Ishikawa (cell line): ENCODE measurements around the gene PPT1.

Source experiments
- CEBPB ChIP-seq: IDR thresholded peaks from 2 replicates; pipeline ENCODE4 v1.6.1; 2012
- CREB1 ChIP-seq: IDR thresholded peaks from 2 replicates; pipeline ENCODE4 v1.6.1; 2012; ENCODE audit warnings: low read depth
- EGR1 ChIP-seq: IDR thresholded peaks from 2 replicates; pipeline ENCODE4 v1.6.1; 2012
- EP300 ChIP-seq: IDR thresholded peaks from 2 replicates; pipeline ENCODE4 v1.6.1; 2012; ENCODE audit warnings: borderline replicate concordance
- FOXM1 ChIP-seq: IDR thresholded peaks from 2 replicates; pipeline ENCODE4 v1.6.1; 2012; ENCODE audit warnings: low read depth, borderline replicate concordance
- NFIC ChIP-seq: IDR thresholded peaks from 2 replicates; pipeline ENCODE4 v1.6.1; 2012
- RAD21 ChIP-seq: IDR thresholded peaks from 2 replicates; pipeline ENCODE4 v1.6.1; 2012; ENCODE audit warnings: low read depth
- TAF1 ChIP-seq: IDR thresholded peaks from 2 replicates; pipeline ENCODE4 v1.6.1; 2012; ENCODE audit warnings: low read depth, mild to moderate bottlenecking
- TEAD4 ChIP-seq: IDR thresholded peaks from 2 replicates; pipeline ENCODE4 v1.6.1; 2012
- YY1 ChIP-seq: IDR thresholded peaks from 2 replicates; pipeline ENCODE4 v1.6.1; 2012; ENCODE audit warnings: low read depth
- ZBTB7A ChIP-seq: IDR thresholded peaks from 2 replicates; pipeline ENCODE4 v1.6.1; 2012; ENCODE audit warnings: low read depth
- TF ChIP-seq, protein P1 (sequence below): IDR thresholded peaks from 2 replicates; pipeline ENCODE4 v1.6.1; 2012
- TF ChIP-seq, protein P2 (sequence below): IDR thresholded peaks from 2 replicates; pipeline ENCODE4 v1.6.1; 2012; ENCODE audit warnings: low read depth, mild to moderate bottlenecking

- TF ChIP-seq FOXM1 (no peak), CEBPB (no peak), CREB1 (no peak), YY1 (no peak), NFIC (no peak), TAF1 (no peak), EGR1 (no peak), RAD21 (no peak), TEAD4 (no peak), ZBTB7A (no peak), EP300 (no peak)
- TF ChIP-seq, protein P1, sequence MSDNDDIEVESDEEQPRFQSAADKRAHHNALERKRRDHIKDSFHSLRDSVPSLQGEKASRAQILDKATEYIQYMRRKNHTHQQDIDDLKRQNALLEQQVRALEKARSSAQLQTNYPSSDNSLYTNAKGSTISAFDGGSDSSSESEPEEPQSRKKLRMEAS: no peak
- TF ChIP-seq, protein P2, sequence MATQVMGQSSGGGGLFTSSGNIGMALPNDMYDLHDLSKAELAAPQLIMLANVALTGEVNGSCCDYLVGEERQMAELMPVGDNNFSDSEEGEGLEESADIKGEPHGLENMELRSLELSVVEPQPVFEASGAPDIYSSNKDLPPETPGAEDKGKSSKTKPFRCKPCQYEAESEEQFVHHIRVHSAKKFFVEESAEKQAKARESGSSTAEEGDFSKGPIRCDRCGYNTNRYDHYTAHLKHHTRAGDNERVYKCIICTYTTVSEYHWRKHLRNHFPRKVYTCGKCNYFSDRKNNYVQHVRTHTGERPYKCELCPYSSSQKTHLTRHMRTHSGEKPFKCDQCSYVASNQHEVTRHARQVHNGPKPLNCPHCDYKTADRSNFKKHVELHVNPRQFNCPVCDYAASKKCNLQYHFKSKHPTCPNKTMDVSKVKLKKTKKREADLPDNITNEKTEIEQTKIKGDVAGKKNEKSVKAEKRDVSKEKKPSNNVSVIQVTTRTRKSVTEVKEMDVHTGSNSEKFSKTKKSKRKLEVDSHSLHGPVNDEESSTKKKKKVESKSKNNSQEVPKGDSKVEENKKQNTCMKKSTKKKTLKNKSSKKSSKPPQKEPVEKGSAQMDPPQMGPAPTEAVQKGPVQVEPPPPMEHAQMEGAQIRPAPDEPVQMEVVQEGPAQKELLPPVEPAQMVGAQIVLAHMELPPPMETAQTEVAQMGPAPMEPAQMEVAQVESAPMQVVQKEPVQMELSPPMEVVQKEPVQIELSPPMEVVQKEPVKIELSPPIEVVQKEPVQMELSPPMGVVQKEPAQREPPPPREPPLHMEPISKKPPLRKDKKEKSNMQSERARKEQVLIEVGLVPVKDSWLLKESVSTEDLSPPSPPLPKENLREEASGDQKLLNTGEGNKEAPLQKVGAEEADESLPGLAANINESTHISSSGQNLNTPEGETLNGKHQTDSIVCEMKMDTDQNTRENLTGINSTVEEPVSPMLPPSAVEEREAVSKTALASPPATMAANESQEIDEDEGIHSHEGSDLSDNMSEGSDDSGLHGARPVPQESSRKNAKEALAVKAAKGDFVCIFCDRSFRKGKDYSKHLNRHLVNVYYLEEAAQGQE: no peak
Measured at GRCh38 chr1:40092706-40093639, 4.1 kb downstream of the PPT1 start.
